ENCODE measurements around the gene DKK3.
A peak's percentile ranks its signal among the peaks of the same experiment; 100 is the strongest.

The DKK3 gene

GRCh38 chr11:11966354-11966741, 42.1 kb downstream of the DKK3 start:
- no peak for DNase-seq

- no peak for DNase-seq
These were observed 42.6 kb downstream of the DKK3 start for GRCh38 chr11:11965656-11966353.

GRCh38 chr11:11965192-11965591, 43.2 kb downstream of the DKK3 start:
- DNase-seq, result no peak

- no peak for DNase-seq
These were observed 43.7 kb downstream of the DKK3 start for GRCh38 chr11:11964774-11965150.

GRCh38 chr11:11963842-11964773, 44.3 kb downstream of the DKK3 start:
- no peak for DNase-seq

- no peak for DNase-seq
These were observed 45.4 kb downstream of the DKK3 start for GRCh38 chr11:11963067-11963466.

GRCh38 chr11:11961399-11962028, 46.9 kb downstream of the DKK3 start:
- DNase-seq, result no peak

- peak; percentile 45 for DNase-seq
These were observed 47.7 kb downstream of the DKK3 start for GRCh38 chr11:11960687-11961086.

- no peak for DNase-seq
These were observed 48.8 kb downstream of the DKK3 start for GRCh38 chr11:11959601-11960000.

- DNase-seq, result no peak
These were observed 49.8 kb downstream of the DKK3 start for GRCh38 chr11:11958403-11959231.

GRCh38 chr11:11956006-11956405, 52.4 kb downstream of the DKK3 start:
- no peak for DNase-seq

- no peak for DNase-seq
These were observed 56.4 kb downstream of the DKK3 start for GRCh38 chr11:11952036-11952435.

GRCh38 chr11:11949482-11949881, 58.9 kb downstream of the DKK3 start:
- no peak for DNase-seq

GRCh38 chr11:11948242-11948947, 60.0 kb downstream of the DKK3 start:
- DNase-seq, result no peak

GRCh38 chr11:11947825-11948224, 60.6 kb downstream of the DKK3 start:
- no peak for DNase-seq

GRCh38 chr11:11946878-11947277, 61.5 kb downstream of the DKK3 start:
- no peak for DNase-seq

- no peak for DNase-seq
These were observed 62.2 kb downstream of the DKK3 start for GRCh38 chr11:11946180-11946579.

- DNase-seq, result no peak
These were observed 64.0 kb downstream of the DKK3 start for GRCh38 chr11:11944444-11944843.

GRCh38 chr11:11942668-11943067, 65.8 kb downstream of the DKK3 start:
- no peak for DNase-seq

- no peak for DNase-seq
These were observed 67.9 kb downstream of the DKK3 start for GRCh38 chr11:11940551-11940950.

GRCh38 chr11:11937957-11938356, 70.5 kb downstream of the DKK3 start:
- no peak for DNase-seq

GRCh38 chr11:11937433-11937832, 71.0 kb downstream of the DKK3 start:
- DNase-seq, result no peak

Measured in CD4-positive, alpha-beta T cell treated with Interleukin-17A for 1 hour (primary cell).